Activated effector memory CD4-positive, alpha-beta T cell treated with anti-CD3 and anti-CD28 coated beads, Interleukin-2, amount 50 U/mL, for 16 hours (primary cell): ENCODE data around the gene GOLGA6L10.
A peak's percentile ranks its signal among the peaks of the same experiment; 100 is the strongest.
"Not testable (repeated sequence)": the region's sequence is repeated elsewhere in the genome, so short reads cannot be mapped to it uniquely, and the experiment has no call there.

Experiments used
- DNase-seq: peaks from one replicate; pipeline ENCODE4 v3.0.0-alpha.2; 2020

GOLGA6L10 gene

DNA sequence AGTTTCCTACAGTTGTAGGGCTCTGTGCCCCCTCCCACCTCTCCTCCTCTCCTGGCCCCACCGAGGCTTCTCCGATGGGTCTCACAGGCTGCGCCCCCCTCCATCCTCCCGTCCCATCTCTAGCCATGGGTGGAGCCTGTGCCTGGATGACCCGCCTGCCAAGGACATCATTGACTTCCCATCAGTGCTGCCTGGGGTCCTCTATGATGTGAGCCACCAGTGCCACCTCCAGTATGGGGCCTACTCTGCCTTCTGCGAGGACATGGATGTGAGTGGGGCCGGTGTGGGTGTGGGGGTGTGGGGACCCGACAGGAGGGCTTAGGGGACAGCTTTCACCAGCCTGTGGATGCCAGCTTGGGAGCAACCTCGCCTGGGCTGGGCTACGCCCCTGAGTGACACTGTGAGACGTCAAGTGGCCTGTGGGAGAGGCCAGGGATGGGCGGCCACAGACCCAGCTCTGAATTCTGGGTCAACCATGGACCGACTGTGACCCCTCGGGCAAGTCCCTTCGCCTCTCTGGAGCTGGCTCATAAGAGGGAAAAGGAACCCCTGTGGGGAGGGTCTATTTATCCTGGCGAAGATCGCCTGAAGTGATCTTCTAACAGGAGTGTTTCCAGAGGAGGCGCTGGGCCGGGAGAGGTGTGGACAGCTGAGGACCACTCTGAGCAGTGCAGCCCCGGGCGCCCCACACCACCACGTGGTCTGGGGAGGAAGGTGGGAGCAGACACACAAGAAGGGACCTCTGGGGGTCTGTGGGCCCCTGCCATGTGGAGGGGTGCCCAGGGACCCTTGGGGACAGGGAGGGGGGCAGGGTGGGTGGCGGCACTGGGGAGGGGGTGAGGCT, 32.8 kb downstream of the GOLGA6L10 start:
- peak; percentile 56 for DNase-seq

DNA sequence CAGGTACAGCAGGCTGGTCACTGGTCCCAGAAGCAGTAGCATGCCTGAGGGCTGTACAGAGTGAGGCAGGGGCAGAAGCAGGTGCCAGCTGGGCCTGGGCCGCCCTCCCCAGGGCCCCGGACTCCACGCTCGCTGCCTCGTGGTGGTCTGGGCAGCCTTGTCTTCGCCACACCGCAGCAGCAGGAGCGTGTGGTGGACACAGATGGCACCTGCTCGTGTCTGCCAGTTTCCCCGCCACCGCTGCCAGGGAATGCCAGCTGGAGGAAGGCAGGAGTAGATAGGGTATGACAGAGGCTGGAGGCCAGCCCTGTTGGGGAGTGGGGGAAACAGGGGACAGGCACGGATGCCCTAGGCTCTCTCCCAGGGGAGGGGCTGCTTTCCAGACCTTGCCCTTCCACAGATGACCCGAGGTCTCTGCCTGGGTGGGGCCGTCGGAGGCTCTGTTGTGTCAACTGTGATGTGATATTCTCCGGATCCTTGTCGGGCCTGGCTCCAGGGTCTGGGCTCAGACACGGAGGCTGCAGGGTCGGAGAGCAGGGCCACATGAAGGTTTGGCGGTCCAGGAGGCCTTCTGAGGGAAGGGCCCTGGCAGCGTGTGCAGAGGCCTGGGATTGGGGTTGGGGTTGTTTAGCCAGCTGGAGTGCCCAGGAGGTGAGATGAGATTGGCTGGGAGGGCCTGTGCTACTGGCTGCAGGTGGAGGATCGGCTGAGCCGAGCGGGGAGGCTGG, 33.6 kb downstream of the GOLGA6L10 start:
- peak; percentile 45 for DNase-seq

DNA sequence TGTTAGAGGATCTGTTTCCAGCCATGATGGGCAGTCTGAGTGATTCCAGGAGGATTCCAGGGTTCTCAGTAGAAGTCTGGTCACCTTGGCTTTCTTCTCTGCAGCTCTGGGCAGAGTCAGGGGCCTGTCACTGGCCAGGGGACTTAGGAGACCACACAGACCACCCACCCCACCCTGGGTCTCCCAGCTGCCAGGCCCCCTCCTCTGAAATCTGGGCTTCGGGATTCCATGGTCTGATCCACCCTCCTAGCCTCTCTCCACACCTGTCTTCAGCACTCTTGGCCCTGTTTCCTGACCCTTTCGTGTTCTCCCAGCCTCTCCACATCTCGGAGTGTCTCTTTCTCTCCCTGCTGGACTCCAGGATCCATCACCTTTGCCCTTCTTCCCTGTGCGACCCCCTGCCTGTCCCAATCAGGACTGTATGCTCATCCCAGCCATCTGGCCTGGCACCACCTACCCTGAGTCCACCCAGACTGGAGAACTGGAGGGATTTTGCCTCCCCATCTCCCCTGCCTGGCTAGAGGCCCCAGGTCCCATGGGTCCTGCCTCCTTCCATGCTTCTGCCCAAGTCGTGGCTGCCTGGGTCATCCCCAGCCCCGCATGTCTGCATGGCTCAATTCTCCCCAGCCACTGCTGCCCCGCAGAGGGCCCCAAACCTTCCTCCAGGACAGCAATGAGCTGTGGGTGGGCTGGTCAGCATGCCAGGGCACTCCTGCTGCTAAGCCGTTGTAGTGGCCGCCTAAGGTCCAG, 34.3 kb downstream of the GOLGA6L10 start:
- peak; percentile 24 for DNase-seq

DNA sequence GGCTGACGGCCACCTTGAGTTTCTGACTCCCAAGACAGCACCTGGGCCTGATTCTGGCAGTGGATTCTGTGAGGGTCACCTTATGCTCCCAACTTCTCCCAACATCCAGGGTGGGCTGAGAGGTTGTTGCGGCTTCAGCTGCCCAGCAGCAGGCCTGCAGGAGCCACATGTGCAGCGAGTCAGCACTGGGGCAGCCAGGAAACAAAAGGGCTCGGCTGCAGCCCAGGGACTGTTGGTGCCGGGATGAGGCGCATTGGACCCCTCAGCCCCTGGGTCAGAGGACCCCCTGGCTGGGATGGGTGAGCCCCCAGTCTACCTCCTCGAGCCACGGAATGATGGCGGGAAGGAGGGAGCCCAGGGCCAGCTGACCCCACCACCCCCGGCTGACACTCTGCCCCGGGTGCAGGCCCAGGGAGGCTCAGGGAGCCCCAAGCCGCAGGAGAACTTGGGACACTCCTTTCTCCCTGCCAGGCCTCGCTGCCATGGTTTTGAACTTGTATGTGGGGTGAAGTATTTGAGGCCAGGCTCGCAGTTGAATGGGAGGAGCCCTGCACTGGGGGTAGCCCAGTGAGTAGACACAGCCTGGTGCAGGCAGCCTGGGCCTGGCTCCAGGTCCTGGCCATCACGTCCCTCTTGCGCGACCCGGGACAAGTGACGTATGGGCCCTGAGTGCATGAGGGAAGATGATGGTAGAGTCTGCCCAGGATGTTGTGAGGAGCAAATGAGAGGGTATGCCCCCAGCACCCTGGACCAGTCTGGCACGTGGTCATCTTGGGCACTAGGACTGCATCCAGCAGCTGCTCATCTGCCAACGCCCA, 35.1 kb downstream of the GOLGA6L10 start:
- peak; percentile 56 for DNase-seq

DNA sequence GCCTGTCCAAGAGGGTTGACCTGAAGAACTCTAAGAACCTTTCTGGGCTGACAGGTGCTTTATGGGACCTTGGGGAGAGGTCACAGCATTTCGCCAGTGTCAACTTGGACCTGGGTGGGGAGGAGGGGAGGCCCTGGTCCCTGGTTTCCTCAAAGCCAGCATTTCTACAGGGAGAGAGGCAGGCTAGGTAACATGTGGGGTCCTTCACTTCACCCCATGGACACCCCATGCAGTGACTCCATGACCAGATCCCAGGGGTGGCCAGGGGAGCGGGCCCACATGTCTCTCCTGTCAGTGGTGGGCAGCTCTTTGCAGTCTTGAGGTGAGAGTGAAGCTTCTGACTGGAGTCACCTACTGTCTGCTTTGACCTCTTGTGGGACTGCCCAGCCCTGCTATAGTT, 35.8 kb downstream of the GOLGA6L10 start:
- DNase-seq = peak; percentile 37

DNA sequence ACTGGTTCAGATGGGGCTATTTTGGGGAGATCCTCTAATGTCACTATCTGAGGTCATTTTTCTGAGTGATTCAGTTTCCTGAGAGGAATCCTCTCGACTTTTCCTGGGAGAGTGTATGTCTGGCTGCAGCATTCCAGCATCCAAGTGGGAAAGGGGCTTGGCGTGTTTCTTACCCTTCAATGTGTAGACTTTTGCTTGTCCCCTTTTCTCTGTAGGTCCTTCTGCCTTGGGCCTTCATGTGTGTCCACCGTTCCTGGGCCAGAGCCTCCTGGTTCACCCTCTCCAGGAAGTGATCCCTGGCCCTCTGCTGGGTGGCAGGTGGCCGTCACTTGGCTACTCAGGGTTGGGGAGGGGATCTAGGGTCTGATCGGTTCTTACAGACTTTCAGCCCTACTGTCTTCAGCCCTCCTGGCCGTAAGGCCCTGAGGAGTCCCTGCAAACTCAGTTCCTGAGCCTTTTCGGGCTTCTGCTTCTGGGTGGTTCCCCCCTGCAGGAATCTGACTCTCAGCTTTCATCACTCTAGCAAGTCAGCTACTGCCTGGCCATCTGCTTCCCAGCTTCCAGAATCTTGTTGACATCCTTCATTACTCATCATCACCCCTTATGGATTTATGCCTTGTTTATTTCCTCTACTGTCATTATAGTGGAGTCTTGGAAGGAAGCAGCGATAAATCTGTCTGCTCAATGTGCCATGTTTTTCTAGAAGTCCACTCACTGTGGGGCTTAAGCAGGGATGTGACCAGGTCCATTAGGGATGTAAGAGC, 36.5 kb downstream of the GOLGA6L10 start:
- peak; percentile 17 for DNase-seq

DNA sequence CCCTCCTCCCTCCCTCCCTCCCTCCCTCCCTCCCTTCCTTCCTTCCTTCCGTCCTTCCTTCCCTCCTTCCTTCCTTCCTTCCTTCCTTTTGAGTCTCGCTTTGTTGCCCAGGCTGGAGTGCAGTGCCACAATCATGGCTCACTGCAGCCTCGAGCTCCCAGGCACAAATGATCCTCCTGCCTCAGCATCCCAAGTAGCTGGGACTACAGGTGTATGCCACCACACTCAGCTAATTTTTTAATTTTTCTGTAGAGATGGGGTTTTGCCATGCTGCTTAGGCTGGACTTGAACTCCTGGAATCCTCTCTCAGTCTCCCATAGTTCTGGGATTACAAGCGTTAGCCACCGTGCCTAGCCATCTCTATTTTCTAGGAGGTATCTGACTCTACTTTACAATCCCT, 38.0 kb downstream of the GOLGA6L10 start:
- not testable (repeated sequence) for DNase-seq

DNA sequence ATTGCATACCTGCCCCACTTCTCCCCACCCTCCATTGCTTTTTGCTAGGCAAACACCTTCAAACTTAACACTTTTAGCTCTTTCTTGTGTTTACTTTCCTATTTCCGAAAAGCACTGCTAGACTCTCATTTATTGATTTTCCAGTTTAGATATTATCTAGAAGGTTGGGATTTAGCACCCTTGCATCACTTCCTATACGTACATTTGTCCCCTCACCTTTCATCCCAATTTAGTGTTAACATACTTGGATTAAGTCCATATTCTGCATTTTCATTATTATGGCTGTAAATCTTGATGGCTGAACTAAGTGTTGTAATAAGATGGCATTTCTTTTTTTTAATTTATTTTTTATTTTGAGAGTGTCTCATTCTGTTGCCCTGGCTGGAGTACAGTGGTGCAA, 39.5 kb downstream of the GOLGA6L10 start:
- no peak for DNase-seq

DNA sequence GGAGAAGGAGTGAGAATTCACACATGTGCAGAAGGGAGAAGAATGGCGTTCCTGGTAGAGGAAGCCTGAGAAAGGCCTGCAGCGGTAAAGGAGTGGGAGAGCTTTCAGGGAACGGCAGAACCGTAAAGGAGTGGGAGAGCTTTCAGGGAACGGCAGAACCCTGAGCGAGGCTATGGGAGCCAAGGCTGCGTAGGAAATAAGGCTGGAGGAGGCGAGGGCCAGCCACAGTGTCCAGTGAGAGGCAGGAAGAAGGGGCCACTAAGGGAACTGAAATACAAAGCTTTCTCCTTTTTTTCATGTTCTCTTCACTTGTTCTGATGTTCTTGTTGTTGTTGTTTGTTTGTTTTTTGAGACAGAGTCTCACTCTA, 41.6 kb downstream of the GOLGA6L10 start:
- DNase-seq = no peak

DNA sequence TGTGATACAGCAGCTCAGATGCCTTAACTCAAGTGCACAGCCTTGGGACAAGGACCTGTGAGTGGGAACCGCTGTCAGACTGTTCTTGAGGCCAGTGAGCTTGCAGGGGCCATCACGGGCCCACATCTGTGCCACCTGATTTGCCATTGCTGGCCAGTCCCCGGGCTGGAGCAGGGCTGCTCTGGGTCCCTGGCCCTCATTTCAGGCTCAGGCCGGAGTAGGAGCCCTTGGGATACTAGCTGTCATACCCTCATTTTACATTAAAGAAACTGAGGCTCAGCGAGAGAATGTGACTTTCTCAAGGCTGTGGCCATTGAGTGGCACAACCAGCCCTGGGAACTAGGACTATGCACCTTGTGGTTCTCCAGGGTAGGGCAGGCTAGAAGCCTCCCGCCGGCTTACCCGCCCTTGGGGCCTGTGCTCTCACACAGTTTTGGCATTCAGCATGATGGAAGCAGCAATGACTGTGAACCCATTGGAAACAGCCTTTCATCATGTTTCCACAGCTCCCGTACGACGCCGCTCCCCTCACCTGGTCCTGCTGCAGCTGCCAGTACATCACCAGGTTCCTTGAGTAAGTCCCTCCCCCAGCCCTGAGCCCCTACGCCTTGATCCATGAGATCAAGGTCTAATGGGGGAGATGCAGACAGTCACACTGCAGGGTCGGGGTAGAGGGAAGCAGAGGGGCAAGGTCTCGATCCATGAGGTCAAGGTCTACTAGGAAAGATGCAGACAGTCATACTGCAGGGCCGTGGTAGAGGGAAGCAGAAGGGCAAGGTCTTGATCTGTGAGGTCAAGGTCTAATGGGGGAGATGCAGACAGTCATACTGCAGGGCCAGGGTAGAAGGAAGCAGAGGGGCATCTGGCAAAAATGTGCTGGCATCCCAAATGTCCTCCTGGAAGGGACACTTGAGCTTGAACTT, 42.2 kb downstream of the GOLGA6L10 start:
- DNase-seq = no peak

DNA sequence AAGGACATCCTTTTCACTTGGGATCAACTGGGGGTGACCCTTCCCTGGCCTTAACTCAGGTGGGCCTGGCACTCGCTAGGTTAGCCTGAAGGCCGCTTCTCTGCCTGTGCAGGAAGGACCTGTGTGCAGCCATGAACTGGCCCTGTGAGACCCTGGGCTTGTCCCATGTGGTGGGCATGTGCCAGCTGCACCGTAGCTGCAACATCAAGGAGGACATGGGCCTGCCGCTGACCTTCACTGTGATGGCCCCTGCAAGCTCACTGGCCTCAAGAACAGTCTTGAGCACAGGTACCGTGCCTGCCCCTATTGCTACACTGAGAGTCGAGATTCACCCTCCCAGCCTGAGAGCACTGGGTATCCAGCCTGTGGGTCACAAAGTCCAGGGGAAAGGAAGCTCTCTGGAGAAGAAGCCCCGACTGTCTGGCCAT, 43.6 kb downstream of the GOLGA6L10 start:
- no peak for DNase-seq

DNA sequence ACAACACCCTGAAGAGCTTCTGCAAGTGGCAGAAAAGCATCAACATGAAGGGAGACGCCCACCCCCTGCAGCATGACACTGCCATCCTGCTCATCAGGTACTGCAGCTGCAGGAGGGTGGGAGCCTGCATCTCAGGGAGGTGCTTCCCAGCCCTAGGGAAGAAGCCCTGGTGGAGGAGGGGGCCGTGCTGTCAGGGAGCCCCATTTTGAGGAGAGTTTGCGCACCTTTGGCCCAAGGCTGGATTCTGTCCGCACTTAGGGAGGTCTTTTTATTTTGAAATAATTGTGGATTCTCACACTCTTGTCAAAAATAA, 44.5 kb downstream of the GOLGA6L10 start:
- no peak for DNase-seq

DNA sequence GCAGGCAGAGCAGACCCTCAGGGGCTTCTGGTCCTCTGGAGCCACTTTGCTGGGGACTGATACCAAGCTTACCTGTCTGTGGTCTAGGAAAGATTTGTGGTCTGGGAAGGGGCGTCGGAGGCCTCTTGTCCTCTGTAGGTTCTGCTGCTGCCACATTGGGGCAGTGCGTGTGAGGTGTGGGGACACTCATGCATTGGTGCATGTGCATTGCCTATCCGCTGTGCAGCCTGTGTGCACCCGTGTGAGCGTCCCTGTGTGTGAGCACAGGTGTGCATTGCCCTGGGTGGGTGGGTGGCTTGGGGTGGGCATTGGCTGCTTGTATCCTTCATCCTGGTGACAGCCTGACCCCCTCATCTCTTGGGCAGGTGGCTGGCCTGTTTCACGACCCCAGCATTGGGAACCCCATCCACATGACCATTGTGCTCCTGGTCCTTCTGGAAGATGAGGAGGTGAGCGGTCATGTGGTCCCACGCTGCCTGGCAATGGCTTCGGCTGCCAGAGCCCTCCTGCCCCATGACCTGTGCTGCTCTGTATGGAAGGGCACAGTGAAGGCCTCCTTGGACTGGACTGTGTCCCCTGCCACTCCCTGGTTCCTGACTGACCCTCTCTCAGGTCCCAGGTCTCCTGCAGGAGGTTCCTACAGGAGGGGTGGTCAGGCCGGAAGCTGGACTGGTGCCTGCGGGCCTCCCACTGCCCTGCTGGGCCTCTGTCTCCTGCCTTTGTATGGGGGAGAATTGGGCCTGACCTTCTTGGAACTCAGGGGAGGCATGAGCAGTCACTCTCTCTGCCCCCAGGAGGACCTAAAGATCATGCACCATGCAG, 45.1 kb downstream of the GOLGA6L10 start:
- DNase-seq = no peak

DNA sequence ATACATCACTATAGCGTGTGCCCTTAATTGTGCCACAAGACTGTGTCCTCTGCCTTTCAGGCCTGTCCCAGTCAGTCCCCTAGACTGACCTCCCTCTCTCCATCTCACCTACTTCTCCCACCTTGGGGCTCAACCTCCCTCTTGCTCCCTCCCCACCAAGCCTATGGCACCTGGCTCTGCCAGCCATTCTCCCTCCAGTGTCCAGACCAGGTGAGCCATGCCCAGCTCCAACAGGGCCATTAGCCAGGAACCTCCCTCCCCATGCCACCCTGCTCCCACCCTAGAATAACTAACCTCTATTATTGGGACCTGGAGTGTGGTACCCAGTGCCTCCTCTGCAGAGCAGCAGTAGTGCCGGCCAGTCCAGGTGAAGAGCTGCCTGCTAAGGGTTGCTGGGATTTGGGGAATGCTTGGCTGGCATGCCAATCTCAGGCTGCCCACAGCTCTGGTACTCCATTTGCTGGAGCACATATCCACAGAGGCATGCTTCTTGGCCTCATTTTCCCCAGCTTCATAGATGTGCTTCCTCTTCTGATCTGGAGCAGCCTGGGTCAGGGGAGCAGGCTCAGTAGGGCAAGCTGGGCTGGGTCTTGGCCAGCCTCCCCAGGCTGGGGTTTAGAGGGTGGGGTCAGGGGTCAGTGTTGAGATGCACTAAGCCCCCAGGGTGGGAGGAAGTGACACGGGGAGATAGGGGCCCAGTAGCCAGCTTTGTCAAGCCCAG, 47.8 kb downstream of the GOLGA6L10 start:
- DNase-seq = no peak

DNA sequence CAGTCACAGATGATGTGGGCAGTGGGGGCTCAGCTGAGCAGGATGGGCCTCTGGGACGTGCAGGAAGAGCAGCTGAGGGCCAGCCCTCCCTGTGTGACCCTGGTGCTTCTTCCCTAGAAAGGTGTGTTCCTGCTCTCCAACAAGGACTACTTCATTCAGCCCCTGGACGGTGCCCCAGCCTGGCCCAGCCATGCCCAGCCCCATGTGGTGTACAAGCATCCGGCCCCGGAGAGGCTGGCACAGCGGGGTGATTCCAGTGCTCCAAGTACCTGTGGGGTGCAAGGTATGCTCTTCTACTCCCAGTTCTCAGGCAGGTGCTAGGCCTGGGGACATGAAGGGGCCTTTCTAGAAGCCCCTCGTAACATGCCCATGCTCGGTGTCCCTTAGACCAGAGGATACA, 48.4 kb downstream of the GOLGA6L10 start:
- DNase-seq = no peak

DNA sequence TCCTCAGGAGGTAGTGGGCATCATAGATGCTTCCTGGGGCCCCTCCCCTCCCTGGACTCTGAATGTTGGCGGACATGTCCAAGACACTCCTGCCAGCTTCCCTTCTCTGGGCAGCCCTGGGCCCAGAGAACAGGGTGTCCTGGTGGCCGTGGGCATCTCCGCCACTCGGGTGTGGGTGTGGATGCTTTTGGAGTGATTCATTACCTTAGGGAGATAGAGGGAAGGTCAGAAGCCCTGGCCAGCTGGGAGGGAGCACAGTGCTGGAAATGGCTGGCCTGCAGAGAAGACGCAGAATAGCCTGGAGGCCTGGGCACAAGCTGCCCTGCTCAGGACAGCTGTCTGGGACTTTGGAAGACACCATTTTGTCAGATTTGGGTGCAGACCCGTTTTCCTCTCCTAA, 48.9 kb downstream of the GOLGA6L10 start:
- DNase-seq = not testable (repeated sequence)

DNA sequence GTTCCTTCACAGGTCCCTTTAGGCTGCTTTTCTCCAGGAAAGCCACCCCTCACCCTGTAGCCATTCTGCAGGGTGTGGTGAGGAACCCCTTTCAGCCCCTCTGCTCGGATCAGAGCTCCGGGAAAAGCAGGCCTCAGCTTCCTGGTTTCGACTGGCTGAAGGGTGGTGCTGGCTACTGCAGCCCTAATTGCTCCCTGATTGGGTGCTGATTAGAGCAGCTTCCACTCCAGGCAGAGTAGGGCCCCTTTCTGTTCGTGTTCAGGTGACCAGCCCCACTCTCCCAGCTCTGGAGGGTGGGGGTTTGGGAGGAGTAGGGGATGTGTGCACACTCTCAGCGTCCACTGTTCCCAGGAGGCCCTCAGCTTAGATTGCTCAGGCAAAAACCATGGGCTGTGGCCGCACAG, 49.8 kb downstream of the GOLGA6L10 start:
- not testable (repeated sequence) for DNase-seq

DNA sequence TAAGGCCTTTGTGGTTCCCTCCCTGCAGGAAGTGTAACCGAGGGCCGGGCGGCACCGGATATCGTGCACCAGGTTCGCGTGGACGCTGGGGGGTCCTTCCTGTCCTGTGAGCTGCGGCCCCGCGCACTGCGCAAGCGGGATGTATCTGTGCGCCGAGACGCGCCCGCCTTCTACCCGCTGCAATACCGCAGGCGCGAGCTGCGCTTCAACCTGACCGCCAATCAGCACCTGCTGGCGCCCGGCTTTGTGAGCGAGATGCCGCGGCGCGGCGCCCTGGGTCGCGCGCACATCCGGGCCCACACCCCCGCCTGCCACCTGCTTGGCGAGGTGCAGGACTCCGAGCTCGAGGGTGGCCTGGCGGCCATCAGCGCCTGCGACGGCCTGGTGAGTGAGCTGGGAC, 50.8 kb downstream of the GOLGA6L10 start:
- peak; percentile 76 for DNase-seq

DNA sequence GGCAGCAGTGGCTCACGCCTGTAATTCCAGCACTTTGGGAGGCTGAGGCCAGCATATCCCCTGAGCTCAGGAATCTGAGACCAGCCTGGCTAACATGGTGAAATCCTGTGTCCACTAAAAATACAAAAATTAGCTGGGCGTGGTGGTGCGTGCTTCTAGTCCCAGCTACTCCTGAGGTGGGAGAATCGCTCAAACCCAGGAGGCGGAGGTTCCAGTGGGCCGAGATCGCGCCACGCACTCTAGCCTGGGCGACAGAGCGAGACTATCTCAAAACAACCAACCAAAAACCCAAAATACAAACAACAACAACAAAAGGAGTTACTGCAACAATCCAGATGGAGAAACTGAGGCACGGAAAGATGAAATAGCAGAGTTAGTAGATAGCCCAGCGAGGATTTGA, 51.2 kb downstream of the GOLGA6L10 start:
- DNase-seq = no peak
